HepG2 (cell line): ENCODE measurements around the gene EVA1C. TPM values are rescaled to one million over a fixed set of nuclear protein-coding genes. Genes with fewer than 3 reads are reported as not detected.
A peak's percentile ranks its signal among the peaks of the same experiment; 100 is the strongest.

Source experiments
- ATAC-seq: fragments of 200-7000 bp; cut with Tn5 transposase; 3 replicates; pipeline ENCODE4 v1.9.1; 2020; ENCODE audit warnings: mild to moderate bottlenecking, moderate library complexity
- BruUV-seq: library from RNA; stranded (reverse); fragments of 400-500 nt; replicated peaks from 2 replicates; lab custom pipeline; 2021; lab: Mats Ljungman, UMichigan
- CTCF ChIA-PET: fragments of 300-600 bp; formaldehyde crosslinking; extraction: SDS; loops from one replicate; lab custom pipeline; 2021; ENCODE audit warnings: low total read pairs, inconsistent platforms, low intra/inter-chr PET ratio; lab: Yijun Ruan, JAX
- POLR2A ChIA-PET: fragments of 350-600 bp; sonication (Branson Sonifier 250); formaldehyde crosslinking; loops from one replicate; lab custom pipeline; 2020; ENCODE audit warnings: antibody characterized with exemption, inconsistent platforms; lab: Yijun Ruan, JAX
- DNase-seq: peaks from one replicate; pipeline ENCODE4 v3.0.0-alpha.2; 2015; ENCODE audit warnings: low spot score
- FAIRE-seq: peaks from 3 replicates; lab custom pipeline; 2011; peaks lifted over from hg19 to GRCh38; lab: Jason Lieb, UNC
- H2AFZ ChIP-seq: one replicate; pipeline ENCODE4 v1.6.1; 2011; ENCODE audit warnings: low read length, inconsistent platforms
- H3K27ac ChIP-seq: fragments of 300-600 bp; 3 replicates; pipeline ENCODE4 v1.8.0; 2011; ENCODE audit warnings: mixed run types, mild to moderate bottlenecking, mixed read lengths, low read length, inconsistent platforms; ENCODE audit not compliant: insufficient read depth; ENCODE audit errors: extremely low read length
- H3K27me3 ChIP-seq, 2 experiments: fragments of 200-600 bp in 1 of 2; 2 replicates in 1 of 2; 3 replicates in 1 of 2; pipeline versions ENCODE4 v1.6.0 to v1.8.0; 2011; ENCODE audit warnings: low read length in 2 of 2, mild to moderate bottlenecking in 2 of 2, moderate library complexity in 2 of 2, inconsistent platforms in 1 of 2; ENCODE audit not compliant: insufficient read depth in 2 of 2, control insufficient read depth in 1 of 2
- H3K36me3 ChIP-seq, 2 experiments: fragments of 200-600 bp in 1 of 2; replicated peaks in 1 of 2; 2 replicates in 1 of 2; 3 replicates in 1 of 2; pipeline versions ENCODE4 v1.5.1 to v1.8.0; 2011; ENCODE audit warnings: low read length in 2 of 2, inconsistent platforms in 1 of 2; ENCODE audit not compliant: insufficient read depth in 2 of 2, control insufficient read depth in 1 of 2
- H3K4me1 ChIP-seq: 2 replicates; pipeline ENCODE4 v1.5.1; 2012; ENCODE audit warnings: low read length, inconsistent platforms; ENCODE audit not compliant: insufficient read depth
- H3K4me2 ChIP-seq: 2 replicates; pipeline ENCODE4 v1.6.0; 2011; ENCODE audit warnings: low read depth, low read length, inconsistent platforms
- H3K4me3 ChIP-seq, 3 experiments: fragments of 200-600 bp in 1 of 3; sonication (generic), shearing (Covaris generic) in 1 of 3; replicated peaks in 1 of 3; 2 replicates each; pipeline ENCODE4 v1.5.1; 2011 to 2016; ENCODE audit warnings: low read length in 3 of 3, inconsistent platforms in 2 of 3, low read depth in 2 of 3, mild to moderate bottlenecking in 2 of 3, control low read depth in 1 of 3, mixed read lengths in 1 of 3; ENCODE audit not compliant: insufficient read depth in 1 of 3
- H3K79me2 ChIP-seq: one replicate; pipeline ENCODE4 v1.6.1; 2011; ENCODE audit warnings: low read length, inconsistent platforms; ENCODE audit not compliant: insufficient read depth
- H3K9ac ChIP-seq: 2 replicates; pipeline ENCODE4 v1.6.0; 2011; ENCODE audit warnings: mild to moderate bottlenecking, low read depth, low read length, inconsistent platforms; ENCODE audit not compliant: insufficient read depth
- H3K9me3 ChIP-seq: 2 replicates; pipeline ENCODE4 v1.5.1; 2012; ENCODE audit warnings: mild to moderate bottlenecking, low read length
- H4K20me1 ChIP-seq: 2 replicates; pipeline ENCODE4 v1.6.0; 2011; ENCODE audit warnings: inconsistent platforms, mild to moderate bottlenecking, low read length, moderate library complexity; ENCODE audit not compliant: insufficient read depth
- CEBPG ChIP-seq: IDR thresholded peaks from 2 replicates; pipeline ENCODE4 v1.6.1; 2016
- CENPX ChIP-seq: sonication (generic); formaldehyde crosslinking; IDR thresholded peaks from 2 replicates; pipeline ENCODE4 v1.9.0; 2021; ENCODE audit warnings: mild to moderate bottlenecking, missing genetic modification reagents, moderate library complexity
- E2F1 ChIP-seq: sonication (generic); formaldehyde crosslinking; IDR thresholded peaks from 2 replicates; pipeline ENCODE4 v1.5.0; 2020; ENCODE audit warnings: missing genetic modification reagents
- FOXP4 ChIP-seq: sonication (generic); formaldehyde crosslinking; IDR thresholded peaks from 2 replicates; pipeline ENCODE4 v1.4.0; 2020; ENCODE audit warnings: missing genetic modification reagents
- MED1 ChIP-seq: sonication (generic); formaldehyde crosslinking; IDR thresholded peaks from 2 replicates; pipeline ENCODE4 v1.4.0; 2020; ENCODE audit warnings: missing genetic modification reagents
- NCOA5 ChIP-seq: sonication (generic); formaldehyde crosslinking; IDR thresholded peaks from 2 replicates; pipeline ENCODE4 v1.4.0; 2020; ENCODE audit warnings: missing genetic modification reagents
- REL ChIP-seq: sonication (generic); formaldehyde crosslinking; conservative IDR thresholded peaks from 2 replicates; pipeline ENCODE4 v1.8.0; 2022; ENCODE audit warnings: mild to moderate bottlenecking, missing genetic modification reagents, moderate library complexity
- ZC3H13 ChIP-seq: sonication (generic); formaldehyde crosslinking; IDR thresholded peaks from 2 replicates; pipeline ENCODE4 v1.8.1; 2023; ENCODE audit warnings: mild to moderate bottlenecking, missing genetic modification reagents, moderate library complexity
- ZIK1 ChIP-seq: sonication (generic); formaldehyde crosslinking; IDR thresholded peaks from 2 replicates; pipeline ENCODE4 v1.5.0; 2020; ENCODE audit warnings: mild to moderate bottlenecking, low read depth, missing genetic modification reagents, borderline replicate concordance
- ZNF235 ChIP-seq: sonication (generic); formaldehyde crosslinking; IDR thresholded peaks from 2 replicates; pipeline ENCODE4 v1.8.1; 2023; ENCODE audit warnings: mild to moderate bottlenecking, missing genetic modification reagents, borderline replicate concordance
- ZNF264 ChIP-seq: sonication (generic); formaldehyde crosslinking; IDR thresholded peaks from 2 replicates; pipeline ENCODE4 v1.4.0; 2020; ENCODE audit warnings: missing genetic modification reagents
- ZNF546 ChIP-seq: sonication (generic); formaldehyde crosslinking; conservative IDR thresholded peaks from 2 replicates; pipeline ENCODE4 v1.8.1; 2023; ENCODE audit warnings: mild to moderate bottlenecking, missing genetic modification reagents
- ZNF652 ChIP-seq: IDR thresholded peaks from 2 replicates; pipeline ENCODE4 v1.6.1; 2016; ENCODE audit warnings: low read depth, borderline replicate concordance
- WGBS: methylation state at CpG from one replicate; pipeline ENCODE4 v1.1.6; 2017; ENCODE audit warnings: low lambda C conversion rate; 5-methylcytosine and 5-hydroxymethylcytosine counted together
- in situ Hi-C: cut with HindIII; loops from 2 replicates; pipeline ENCODE4 v1.10.0; 2017; ENCODE audit warnings: low pct_unique_long_range_greater_than_20kb; ENCODE audit not compliant: extremely low pct_ligation_motif_present
- intact Hi-C: fragments of 100-400 bp; cut with micrococcal nuclease; formaldehyde crosslinking; loops from one replicate; pipeline ENCODE4 v1.10.0; 2022; ENCODE audit not compliant: unreplicated experiment
- polyA plus RNA-seq, 8 experiments: library from polyadenylated mRNA; depleted of rRNA in 3 of 8; stranded (reverse) in 7 of 8; unstranded in 1 of 8; fragments of >200 nt; fragmentation: Illumina TruSeq in 4 of 8; extraction: Trizol in 4 of 8; gene quantifications; 2 replicates each; pipeline versions ENCODE4 v1.2.1 to v1.2.3, GENCODE V29; 2011 to 2016; ENCODE audit warnings: low read depth in 4 of 8, missing spikeins in 1 of 8, mixed read lengths in 1 of 8; ENCODE audit not compliant: insufficient read depth in 1 of 8
- total RNA-seq, 5 experiments: library from RNA; depleted of rRNA; stranded (reverse); fragments of >200 nt; fragmentation: Illumina TruSeq; extraction: Trizol; gene quantifications; 2 replicates each; pipeline ENCODE4 v1.2.3, GENCODE V29; 2016; ENCODE audit warnings: low read depth in 1 of 5
- TF ChIP-seq, protein P1 (sequence below): sonication (generic); formaldehyde crosslinking; IDR thresholded peaks from 2 replicates; pipeline ENCODE4 v1.4.0; 2020; ENCODE audit warnings: missing genetic modification reagents, borderline replicate concordance

The EVA1C gene
- total and polyA plus RNA-seq, 2 of the 13 experiments (the other 11 are each of a cell fraction or from before 2014, with no cell fraction given) = 0.29 to 0.34 TPM

DNA sequence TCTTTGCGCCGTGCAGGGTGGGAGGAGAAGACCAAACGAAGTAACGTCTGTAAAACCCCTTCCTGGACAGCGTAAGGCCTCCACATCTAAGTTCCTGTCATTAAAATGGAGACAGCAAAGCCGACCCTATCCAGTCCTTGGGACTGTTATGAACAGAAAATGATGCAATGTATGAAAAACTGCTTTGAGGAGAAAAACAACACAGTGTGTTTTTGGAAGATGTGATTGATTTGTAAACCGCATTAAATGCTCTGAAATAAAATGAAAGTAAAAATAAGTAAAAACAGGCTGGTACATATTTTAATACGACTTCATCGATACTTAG, 18.9 kb upstream of the EVA1C start:
- Histone ChIP-seq H3K9ac (peak overlapping the region; percentile 85), H3K79me2 (peaks cover 30% of the 10 kb centered on the region), H4K20me1 (peaks cover 4% of the 10 kb centered on the region; the same call in 1 of the 2 replicates), H3K27ac (peak overlapping the region; percentile 89), H3K4me1 (peaks cover 41% of the 10 kb centered on the region), H3K9me3 (no peaks in the 10 kb centered on the region), H3K4me3 (peak overlapping the region; percentile 79 to 88 (median 85)), H3K27me3 (no peaks in the 10 kb centered on the region), H3K36me3 (peaks cover 6 to 14% of the 10 kb centered on the region in 2 experiments; a peak in 4 of 5 replicates), H3K4me2 (peak overlapping the region; percentile 92), H2AFZ (no peak overlapping the region)
- ChIA-PET CTCF (interaction anchor here (1.6 kb wide), 1 partner anchor 207 kb away, joined by 4 read pairs; no protein-coding TSS in a partner anchor), POLR2A (interaction anchor here (0.7 to 2.5 kb wide), 7 partner anchors 13 to 334 kb away, joined by 3 to 22 read pairs (median 5); partner anchors contain the start of genes CFAP298, MIS18A and SYNJ1)
- intact Hi-C loops = loop anchor here (1.0 kb wide), 1 partner anchor 204 kb away; no protein-coding TSS in a partner anchor
- FAIRE-seq = no peak
- in situ Hi-C loops = no loop called here
- 16% methylated on average over 9 of the region's 9 CpGs for WGBS
- no TSS peak for BruUV-seq
- no peak for ATAC-seq
- no peak for DNase-seq
- TF ChIP-seq E2F1 (CRISPR knock-in tag) = 0 out of 2 replicates have a peak, but pooled peaks have one; percentile 37
- 0 out of 2 replicates have a peak, but pooled peaks have one; percentile 2 for TF ChIP-seq ZNF652 (CRISPR knock-in tag)
- TF ChIP-seq REL (CRISPR knock-in tag) = 0 out of 2 replicates have a peak, but pooled peaks have one; percentile 50
- TF ChIP-seq ZNF546 (CRISPR knock-in tag) = no peak
- TF ChIP-seq FOXP4 (CRISPR knock-in tag) = peak; percentile 6; the same call in 1 of the 2 replicates
- no peak for TF ChIP-seq CENPX (CRISPR knock-in tag)
- 0 out of 2 replicates have a peak, but pooled peaks have one; percentile 9 for TF ChIP-seq MED1
- peak; percentile 46; the same call in 1 of the 2 replicates for TF ChIP-seq CEBPG
- TF ChIP-seq ZC3H13 (CRISPR knock-in tag) = 0 out of 2 replicates have a peak, but pooled peaks have one; percentile 17
- TF ChIP-seq, protein P1, sequence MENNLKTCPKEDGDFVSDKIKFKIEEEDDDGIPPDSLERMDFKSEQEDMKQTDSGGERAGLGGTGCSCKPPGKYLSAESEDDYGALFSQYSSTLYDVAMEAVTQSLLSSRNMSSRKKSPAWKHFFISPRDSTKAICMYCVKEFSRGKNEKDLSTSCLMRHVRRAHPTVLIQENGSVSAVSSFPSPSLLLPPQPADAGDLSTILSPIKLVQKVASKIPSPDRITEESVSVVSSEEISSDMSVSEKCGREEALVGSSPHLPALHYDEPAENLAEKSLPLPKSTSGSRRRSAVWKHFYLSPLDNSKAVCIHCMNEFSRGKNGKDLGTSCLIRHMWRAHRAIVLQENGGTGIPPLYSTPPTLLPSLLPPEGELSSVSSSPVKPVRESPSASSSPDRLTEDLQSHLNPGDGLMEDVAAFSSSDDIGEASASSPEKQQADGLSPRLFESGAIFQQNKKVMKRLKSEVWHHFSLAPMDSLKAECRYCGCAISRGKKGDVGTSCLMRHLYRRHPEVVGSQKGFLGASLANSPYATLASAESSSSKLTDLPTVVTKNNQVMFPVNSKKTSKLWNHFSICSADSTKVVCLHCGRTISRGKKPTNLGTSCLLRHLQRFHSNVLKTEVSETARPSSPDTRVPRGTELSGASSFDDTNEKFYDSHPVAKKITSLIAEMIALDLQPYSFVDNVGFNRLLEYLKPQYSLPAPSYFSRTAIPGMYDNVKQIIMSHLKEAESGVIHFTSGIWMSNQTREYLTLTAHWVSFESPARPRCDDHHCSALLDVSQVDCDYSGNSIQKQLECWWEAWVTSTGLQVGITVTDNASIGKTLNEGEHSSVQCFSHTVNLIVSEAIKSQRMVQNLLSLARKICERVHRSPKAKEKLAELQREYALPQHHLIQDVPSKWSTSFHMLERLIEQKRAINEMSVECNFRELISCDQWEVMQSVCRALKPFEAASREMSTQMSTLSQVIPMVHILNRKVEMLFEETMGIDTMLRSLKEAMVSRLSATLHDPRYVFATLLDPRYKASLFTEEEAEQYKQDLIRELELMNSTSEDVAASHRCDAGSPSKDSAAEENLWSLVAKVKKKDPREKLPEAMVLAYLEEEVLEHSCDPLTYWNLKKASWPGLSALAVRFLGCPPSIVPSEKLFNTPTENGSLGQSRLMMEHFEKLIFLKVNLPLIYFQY = 0 out of 2 replicates have a peak, but pooled peaks have one; percentile 25
- TF ChIP-seq ZIK1 = no peak
- TF ChIP-seq ZNF235 = no peak
- 0 out of 2 replicates have a peak, but pooled peaks have one; percentile 56 for TF ChIP-seq ZNF264
- no peak for TF ChIP-seq NCOA5 (CRISPR knock-in tag)
